Peyer's patch (tissue), 4 donors: ENCODE results near the gene PACRG. TPM values are rescaled to one million over a fixed set of nuclear protein-coding genes. Genes with fewer than 3 reads are reported as not detected.

ENCODE experiments used
- DNase-seq, 3 donors: peaks; one replicate each; pipeline ENCODE4 v3.0.0-alpha.2; 2017 to 2019
- H3K27ac ChIP-seq, 4 donors: fragments of 200-600 bp; sonication (generic); one replicate each; pipeline ENCODE4 v1.5.1; 2016 to 2019
- H3K27me3 ChIP-seq, 2 donors: fragments of 200-600 bp; sonication (generic); one replicate each; pipeline ENCODE4 v1.5.1; 2019
- H3K36me3 ChIP-seq, 3 donors: fragments of 200-600 bp; sonication (generic); one replicate each; pipeline ENCODE4 v1.5.1; 2016 to 2019
- H3K4me1 ChIP-seq, 4 donors: fragments of 200-600 bp; sonication (generic); one replicate each; pipeline ENCODE4 v1.5.1; 2016 to 2019
- H3K4me3 ChIP-seq, 4 donors: fragments of 200-600 bp; sonication (generic); 1 replicate in 3 of 4; 2 replicates in 1 of 4; pipeline ENCODE4 v1.5.1; 2016 to 2019; ENCODE audit warnings: mild to moderate bottlenecking in 1 of 4
- H3K9me3 ChIP-seq, 4 donors: fragments of 200-600 bp; sonication (generic); one replicate each; pipeline ENCODE4 v1.5.1; 2016 to 2019; ENCODE audit warnings: mild to moderate bottlenecking in 1 of 4
- CTCF ChIP-seq, 6 experiments: fragments of 450-650 bp in 4 of 6; fragments of 200-600 bp in 2 of 6; sonication (generic) in 1 of 6; IDR thresholded peaks; one replicate each; pipeline ENCODE4 v1.5.1; 2017 to 2019; ENCODE audit warnings: antibody characterized with exemption in 6 of 6, mild to moderate bottlenecking in 3 of 6, moderate library complexity in 1 of 6
- POLR2A ChIP-seq, 2 donors: fragments of 450-650 bp; IDR thresholded peaks; one replicate each; pipeline ENCODE4 v1.5.1; 2017; ENCODE audit warnings: antibody characterized with exemption in 2 of 2, mild to moderate bottlenecking in 2 of 2, moderate library complexity in 2 of 2
- total RNA-seq, 4 donors: library from RNA; depleted of rRNA; stranded (reverse); fragments of >200 nt; gene quantifications; one replicate each; pipeline ENCODE4 v1.1.0, GENCODE V29; 2016

PACRG gene
- total RNA-seq, 4 donors from 2014 or later: 0.76 to 2.5 TPM; not detected in 2

GRCh38 chr6:162751211-162751859 lies 23.6 kb downstream of the PACRG start:
- Histone ChIP-seq H3K4me3 (no peak overlapping the region), H3K27me3 (no peaks in the 10 kb centered on the region), H3K9me3 (no peaks in the 10 kb centered on the region), H3K4me1 (no peaks in the 10 kb centered on the region), H3K27ac (no peak overlapping the region), H3K36me3 (no peaks in the 10 kb centered on the region)
- DNase-seq: no peak
- TF ChIP-seq CTCF (IDR thresholded peaks at IDR 0.05) (no peak), POLR2A (IDR thresholded peaks at IDR 0.05) (no peak)

- Histone ChIP-seq H3K27me3 (no peaks in the 10 kb centered on the region), H3K27ac (no peak overlapping the region), H3K4me3 (no peak overlapping the region), H3K36me3 (no peaks in the 10 kb centered on the region), H3K4me1 (no peaks in the 10 kb centered on the region), H3K9me3 (no peaks in the 10 kb centered on the region)
- DNase-seq: no peak
- no peak for TF ChIP-seq CTCF (IDR thresholded peaks at IDR 0.05)
- no peak for TF ChIP-seq POLR2A (IDR thresholded peaks at IDR 0.05)
These were observed 26.0 kb downstream of the PACRG start for GRCh38 chr6:162753775-162754174.

GRCh38 chr6:162770136-162770535 lies 42.4 kb downstream of the PACRG start:
- no peak for DNase-seq
- H3K36me3 ChIP-seq: no peaks in the 10 kb centered on the region
- H3K27me3 ChIP-seq: no peaks in the 10 kb centered on the region
- H3K9me3 ChIP-seq: no peaks in the 10 kb centered on the region
- H3K27ac ChIP-seq: no peak overlapping the region
- H3K4me1 ChIP-seq: no peaks in the 10 kb centered on the region
- no peak overlapping the region for H3K4me3 ChIP-seq
- TF ChIP-seq POLR2A (IDR thresholded peaks at IDR 0.05): no peak
- no peak for TF ChIP-seq CTCF (IDR thresholded peaks at IDR 0.05)

GRCh38 chr6:162770955-162771354 lies 43.2 kb downstream of the PACRG start:
- H3K27ac ChIP-seq: no peak overlapping the region

GRCh38 chr6:162772466-162772865 lies 44.7 kb downstream of the PACRG start:
- H3K36me3 ChIP-seq: no peaks in the 10 kb centered on the region
- no peak overlapping the region for H3K4me3 ChIP-seq
- no peak for TF ChIP-seq CTCF (IDR thresholded peaks at IDR 0.05)
- no peak for TF ChIP-seq POLR2A (IDR thresholded peaks at IDR 0.05)
- H3K4me1 ChIP-seq: no peaks in the 10 kb centered on the region
- H3K27me3 ChIP-seq: no peaks in the 10 kb centered on the region
- no peaks in the 10 kb centered on the region for H3K9me3 ChIP-seq
- DNase-seq: no peak
- no peak overlapping the region for H3K27ac ChIP-seq

More at GRCh38 chr6:162770955-162771354, 43.2 kb downstream of the PACRG start:
- Histone ChIP-seq H3K9me3 (no peaks in the 10 kb centered on the region), H3K4me3 (no peak overlapping the region), H3K36me3 (no peaks in the 10 kb centered on the region), H3K4me1 (no peaks in the 10 kb centered on the region), H3K27me3 (no peaks in the 10 kb centered on the region)
- no peak for DNase-seq
- TF ChIP-seq POLR2A (IDR thresholded peaks at IDR 0.05): no peak
- no peak for TF ChIP-seq CTCF (IDR thresholded peaks at IDR 0.05)
